Measurements from ENCODE around the gene LRRC39.
"Not testable (repeated sequence)": the region's sequence is repeated elsewhere in the genome, so short reads cannot be mapped to it uniquely, and the experiment has no call there.

The LRRC39 gene

GRCh38 chr1:100178091-100178490, at the start of gene LRRC39:
TSS of gene LRRC39 (minus strand) at chr1:100178256. CDS start at chr1:100168516, 9,740 bp downstream.
- DNase-seq (ENCODE audit: low spot score), result no peak

GRCh38 chr1:100222428-100222827, 44.4 kb upstream of the LRRC39 start:
- DNase-seq (ENCODE audit: low spot score), result no peak

DNA sequence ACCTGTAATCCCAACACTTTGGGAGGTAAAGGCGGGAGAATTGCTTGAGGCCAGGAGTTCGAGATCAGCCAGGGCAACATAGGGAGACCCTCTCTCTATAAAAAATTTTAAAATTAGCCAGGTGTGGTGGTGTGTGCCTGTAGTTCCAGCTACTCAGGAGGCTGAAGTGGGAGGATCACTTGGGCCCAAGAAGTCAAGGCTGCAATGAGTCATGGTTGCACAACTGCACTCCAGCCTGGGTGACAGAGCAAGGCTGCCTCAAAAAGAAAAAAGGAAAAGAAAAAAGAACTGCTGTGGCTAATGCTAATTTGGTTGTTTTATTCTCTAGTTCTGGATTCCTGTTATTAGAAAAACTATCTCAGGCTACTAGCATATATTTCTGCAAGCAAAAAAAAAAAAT, 41.8 kb upstream of the LRRC39 start:
- DNase-seq (ENCODE audit: low spot score), result no peak

DNA sequence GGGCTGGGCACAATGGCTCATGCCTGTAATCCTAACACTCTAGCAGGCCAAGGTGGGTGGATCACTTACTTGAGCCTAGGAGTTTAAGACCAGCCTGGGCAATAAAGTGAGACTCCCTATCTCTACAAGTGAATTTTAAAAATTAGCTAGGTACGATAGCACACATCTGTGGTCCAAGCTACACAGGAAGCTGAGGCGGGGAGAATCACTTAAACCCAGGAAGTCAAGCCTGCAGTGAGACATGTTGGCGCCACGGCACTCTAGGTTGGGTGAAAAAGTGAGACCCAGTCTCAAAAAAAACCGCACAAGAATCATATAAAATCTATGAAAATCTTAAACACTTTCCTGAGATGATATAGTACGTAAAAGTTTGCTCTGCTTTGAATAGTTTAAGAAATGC, 41.4 kb upstream of the LRRC39 start:
- DNase-seq (ENCODE audit: low spot score), result no peak

DNA sequence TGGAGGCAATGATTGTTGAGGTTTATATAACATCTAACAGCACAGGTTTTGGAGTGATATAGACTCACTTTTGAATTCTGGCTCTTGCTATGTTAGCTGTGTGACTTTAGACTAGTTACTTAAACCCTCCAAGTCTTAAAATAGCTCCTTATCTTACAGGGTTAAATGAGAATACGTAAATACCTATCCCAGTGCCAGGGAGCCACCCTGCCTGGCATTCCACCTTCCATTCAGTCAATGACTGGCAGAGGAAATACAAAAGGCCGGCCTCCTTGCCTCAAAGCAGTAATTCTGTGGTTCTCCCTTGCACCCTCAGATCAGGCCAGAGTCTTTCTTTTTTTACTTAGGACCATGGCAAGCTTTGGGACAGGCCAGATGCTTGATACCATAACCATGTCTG, 39.8 kb upstream of the LRRC39 start:
- DNase-seq (ENCODE audit: low spot score), result no peak

DNA sequence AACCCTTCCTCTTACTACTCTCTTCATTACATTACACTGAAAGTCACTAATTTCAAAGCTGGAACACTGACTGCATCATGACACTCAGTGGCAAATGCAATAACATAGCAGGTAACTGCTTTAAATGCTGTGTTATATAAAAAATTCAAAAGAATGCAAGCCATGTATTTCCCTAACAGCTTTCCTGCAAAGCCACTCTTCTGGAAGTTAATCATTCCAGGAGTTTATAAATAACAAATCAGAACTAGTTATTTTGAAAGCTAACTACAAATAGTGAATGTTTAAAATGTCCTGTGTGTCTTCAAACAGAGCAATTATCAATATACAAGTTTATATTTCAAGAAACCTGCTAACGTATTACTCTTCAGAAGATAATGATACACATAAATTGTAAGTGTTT, 37.0 kb upstream of the LRRC39 start:
- no peak for DNase-seq (ENCODE audit: low spot score)

- DNase-seq (ENCODE audit: low spot score), result no peak
Observed at GRCh38 chr1:100213141-100213540, 35.1 kb upstream of the LRRC39 start.

- DNase-seq (ENCODE audit: low spot score), result no peak
Observed at GRCh38 chr1:100206301-100206700, 28.2 kb upstream of the LRRC39 start.

DNA sequence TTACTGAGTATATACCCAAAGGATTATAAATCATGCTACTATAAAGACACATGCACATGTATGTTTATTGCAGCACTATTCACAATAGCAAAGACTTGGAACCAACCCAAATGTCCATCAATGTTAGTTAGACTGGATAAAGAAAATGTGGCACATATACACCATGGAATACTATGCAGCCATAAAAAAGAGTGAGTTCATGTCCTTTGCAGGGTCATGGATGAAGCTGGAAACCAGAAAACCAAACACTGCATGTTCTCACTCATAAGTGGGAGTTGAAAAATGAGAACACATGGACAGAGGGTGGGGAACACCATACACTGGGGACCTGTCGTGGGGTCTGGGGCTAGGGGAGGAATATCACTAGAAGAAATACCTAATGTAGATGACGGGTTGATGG, 27.5 kb upstream of the LRRC39 start:
- DNase-seq (ENCODE audit: low spot score), result not testable (repeated sequence)

- DNase-seq (ENCODE audit: low spot score), result not testable (repeated sequence)
Observed at GRCh38 chr1:100205103-100205502, 27.0 kb upstream of the LRRC39 start.

- not testable (repeated sequence) for DNase-seq (ENCODE audit: low spot score)
Observed at GRCh38 chr1:100202703-100203102, 24.6 kb upstream of the LRRC39 start.

GRCh38 chr1:100200060-100200459, 22.0 kb upstream of the LRRC39 start:
- DNase-seq (ENCODE audit: low spot score), result not testable (repeated sequence)

DNA sequence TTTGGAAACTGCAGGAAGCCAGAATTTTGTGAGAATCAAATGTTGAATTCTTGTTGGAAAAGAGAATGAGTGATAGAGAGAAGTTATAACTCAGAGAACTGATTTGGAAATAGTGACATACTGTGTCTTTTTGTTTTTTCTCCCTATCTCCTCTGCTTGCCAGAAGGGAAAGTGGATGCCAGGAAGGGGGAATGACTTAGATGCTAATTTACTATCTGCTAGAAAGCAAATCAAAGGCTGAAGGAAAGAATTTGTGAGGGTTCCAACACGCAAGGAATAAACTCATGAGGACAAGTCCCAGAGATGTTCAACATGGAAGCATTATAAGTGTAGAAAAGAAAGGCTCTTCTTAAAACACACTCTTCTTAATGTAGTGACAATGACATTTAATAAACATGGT, 20.5 kb upstream of the LRRC39 start:
- no peak for DNase-seq (ENCODE audit: low spot score)

GRCh38 chr1:100188617-100189016, 10.6 kb upstream of the LRRC39 start:
- peak; percentile 41 for DNase-seq (ENCODE audit: low spot score)

DNA sequence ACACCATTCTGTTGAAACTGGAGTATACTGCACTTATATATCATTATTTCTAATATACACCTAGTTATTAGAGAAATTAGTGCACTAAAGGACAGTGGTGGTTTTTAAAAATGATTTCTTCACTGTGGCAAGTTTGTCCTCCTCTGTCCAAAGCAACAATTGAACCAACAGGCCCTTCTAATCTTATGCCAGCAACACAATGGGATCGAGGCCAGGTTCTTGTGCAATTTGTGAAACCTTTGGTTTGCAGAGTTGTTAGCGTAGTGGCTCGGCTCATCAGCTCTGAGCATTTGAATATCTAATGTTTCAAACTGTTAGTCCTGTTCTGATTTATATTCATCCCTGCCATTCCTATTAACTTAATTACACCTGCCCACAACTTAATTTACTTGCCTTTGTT, 9.9 kb upstream of the LRRC39 start:
- no peak for DNase-seq (ENCODE audit: low spot score)

DNA sequence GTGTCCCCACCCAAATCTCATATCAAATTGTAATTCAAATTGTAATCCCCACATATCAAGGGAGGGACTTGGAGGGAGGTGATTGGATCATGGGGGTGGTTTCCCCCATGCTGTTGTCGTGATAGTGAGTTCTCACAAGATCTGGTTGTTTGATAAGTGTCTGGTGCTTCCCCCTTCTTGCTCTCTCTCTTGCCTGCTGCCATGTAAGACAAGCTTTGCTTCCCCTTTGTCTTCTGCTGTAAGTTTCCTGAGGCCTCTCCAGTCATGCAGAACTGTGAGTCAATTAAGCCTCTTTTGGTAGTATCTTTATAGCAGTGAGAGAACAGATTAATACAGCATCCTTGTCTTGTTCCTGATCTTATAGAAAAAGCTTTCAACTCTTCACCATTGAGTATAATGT, 6.5 kb upstream of the LRRC39 start:
- DNase-seq (ENCODE audit: low spot score), result no peak

DNA sequence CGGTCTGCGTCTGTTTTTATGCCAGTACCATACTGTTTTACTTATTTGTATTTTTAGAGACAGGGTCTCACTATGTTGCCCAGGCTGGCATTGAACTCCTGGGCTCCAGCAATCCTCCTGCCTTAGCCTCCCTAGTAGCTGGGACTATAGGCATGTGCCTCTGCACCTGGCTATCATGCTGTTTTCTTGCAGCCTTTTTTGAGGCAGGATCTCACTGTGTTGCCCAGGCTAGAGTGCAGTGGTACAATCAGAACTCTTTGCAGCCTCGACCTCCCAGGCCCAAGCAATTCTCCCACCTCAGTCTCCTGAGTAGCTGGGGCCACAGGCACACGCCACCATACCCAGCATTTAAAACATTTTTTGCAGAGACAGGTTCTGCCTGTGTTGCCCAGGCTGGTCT, 5.3 kb upstream of the LRRC39 start:
- no peak for DNase-seq (ENCODE audit: low spot score)

- DNase-seq (ENCODE audit: low spot score), result no peak
Observed at GRCh38 chr1:100177295-100178041, 588 bp downstream of the LRRC39 start.

- DNase-seq (ENCODE audit: low spot score), result no peak
Observed at GRCh38 chr1:100168051-100168450, 10.0 kb downstream of the LRRC39 start.

- DNase-seq (ENCODE audit: low spot score), result no peak
Observed at GRCh38 chr1:100164702-100165101, 13.4 kb downstream of the LRRC39 start.

GRCh38 chr1:100164216-100164615, 13.8 kb downstream of the LRRC39 start:
- peak; percentile 5 for DNase-seq (ENCODE audit: low spot score)

DNA sequence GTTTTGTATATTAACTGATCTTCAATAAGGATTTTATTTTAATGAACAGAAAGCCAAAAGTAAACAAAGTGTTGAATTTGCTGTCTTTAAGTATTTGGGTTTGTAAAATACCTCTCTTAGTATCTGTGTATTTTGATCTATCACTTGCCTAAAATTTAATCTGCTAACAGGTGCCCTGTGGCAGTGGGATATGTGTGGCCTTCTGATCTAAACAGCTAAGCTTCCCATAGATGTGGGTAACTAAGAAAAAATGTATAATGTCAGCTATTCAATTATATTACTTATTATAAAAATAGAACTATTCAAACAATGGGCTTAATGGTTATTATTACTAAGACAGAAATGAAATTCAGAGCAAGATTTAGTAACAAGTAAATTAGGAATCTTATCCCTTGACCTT, 15.2 kb downstream of the LRRC39 start:
- DNase-seq (ENCODE audit: low spot score), result no peak

GRCh38 chr1:100152271-100152670, 25.8 kb downstream of the LRRC39 start:
- DNase-seq (ENCODE audit: low spot score), result no peak

- DNase-seq (ENCODE audit: low spot score), result no peak
Observed at GRCh38 chr1:100151679-100152078, 26.4 kb downstream of the LRRC39 start.

Measured in iPS-NIHi11 (cell line).